Midbrain (tissue), 1 donor: Measurements from ENCODE around the gene TNFAIP8L2.
"Not testable (repeated sequence)": the region's sequence is repeated elsewhere in the genome, so short reads cannot be mapped to it uniquely, and the experiment has no call there.

Experiments
- DNase-seq: peaks from one replicate; lab custom pipeline; 2025; lab: John Stamatoyannopoulos, UW

Gene TNFAIP8L2

GRCh38 chr1:151189637-151190445 lies 33.4 kb downstream of the TNFAIP8L2 start, which contains the start of gene VPS72:
VPS72 (minus strand) TSS chr1:151190197; CDS start chr1:151190121, 76 bp downstream.
- peak; percentile 85 for DNase-seq

- DNase-seq = no peak
Observed at GRCh38 chr1:151192047-151192446, 35.6 kb downstream of the TNFAIP8L2 start.

- no peak for DNase-seq
Observed at GRCh38 chr1:151193304-151193703, 36.9 kb downstream of the TNFAIP8L2 start.

- DNase-seq = no peak
Observed at GRCh38 chr1:151193856-151194255, 37.4 kb downstream of the TNFAIP8L2 start.

- not testable (repeated sequence) for DNase-seq
Observed at GRCh38 chr1:151194894-151195594, 38.6 kb downstream of the TNFAIP8L2 start.

- DNase-seq = peak; percentile 82
Observed at GRCh38 chr1:151196292-151196800, 39.9 kb downstream of the TNFAIP8L2 start.

GRCh38 chr1:151197863-151198253 lies 41.4 kb downstream of the TNFAIP8L2 start:
- no peak for DNase-seq

- peak; percentile 99 for DNase-seq
Observed at GRCh38 chr1:151198254-151199127, 42.0 kb downstream of the TNFAIP8L2 start, which contains the start of gene PIP5K1A. PIP5K1A (plus strand) TSS chr1:151198552; CDS start chr1:151198997, 445 bp downstream.

- DNase-seq = no peak
Observed at GRCh38 chr1:151199873-151200581, 43.6 kb downstream of the TNFAIP8L2 start.

- not testable (repeated sequence) for DNase-seq
Observed at GRCh38 chr1:151205381-151205965, 49.0 kb downstream of the TNFAIP8L2 start.
